Measurements from ENCODE around the gene SCAMP5.

GRCh38 chr15:75034615-75035014 lies 39.3 kb downstream of the SCAMP5 start:
- TF ChIP-seq YY1 (IDR thresholded peaks at IDR 0.05; ENCODE audit: insufficient read depth, insufficient read length) (no peak), SUZ12 (IDR thresholded peaks at IDR 0.05; ENCODE audit: extremely low read depth, insufficient read depth, insufficient read length) (no peak)
